Thyroid gland (tissue), 4 donors: ENCODE data around the gene COP1. TPM values are rescaled to one million over a fixed set of nuclear protein-coding genes. Genes with fewer than 3 reads are reported as not detected.
"Not testable (repeated sequence)": the region's sequence is repeated elsewhere in the genome, so short reads cannot be mapped to it uniquely, and the experiment has no call there.

Source experiments
- DNase-seq, 2 donors: peaks; one replicate each; pipeline ENCODE4 v3.0.0-alpha.2; 2019
- H3K27ac ChIP-seq, 3 donors: fragments of 200-600 bp; sonication (generic); 1 replicate in 2 of 3; 2 replicates in 1 of 3; pipeline ENCODE4 v1.5.1; 2016 to 2019; ENCODE audit warnings: mild to moderate bottlenecking in 1 of 3, moderate library complexity in 1 of 3
- H3K27me3 ChIP-seq: fragments of 200-600 bp; sonication (generic); one replicate; pipeline ENCODE4 v1.5.1; 2019
- H3K36me3 ChIP-seq, 2 donors: fragments of 200-600 bp; sonication (generic); one replicate each; pipeline ENCODE4 v1.5.1; 2016 to 2019
- H3K4me1 ChIP-seq, 2 donors: fragments of 200-600 bp; sonication (generic); one replicate each; pipeline ENCODE4 v1.5.1; 2017 to 2019
- H3K4me3 ChIP-seq, 3 donors: fragments of 200-600 bp; sonication (generic); replicated peaks in 1 of 3; 1 replicate in 2 of 3; 2 replicates in 1 of 3; pipeline ENCODE4 v1.5.1; 2016; ENCODE audit warnings: mild to moderate bottlenecking in 1 of 3
- H3K9me3 ChIP-seq: fragments of 200-600 bp; sonication (generic); one replicate; pipeline ENCODE4 v1.5.1; 2017
- CTCF ChIP-seq, 6 experiments: fragments of 200-600 bp in 3 of 6; fragments of 450-650 bp in 3 of 6; sonication (generic) in 3 of 6; IDR thresholded peaks; one replicate each; pipeline ENCODE4 v1.5.1; 2016 to 2019; ENCODE audit warnings: antibody characterized with exemption in 6 of 6, mild to moderate bottlenecking in 2 of 6, inconsistent platforms in 1 of 6, moderate library complexity in 1 of 6
- POLR2A ChIP-seq, 2 donors: fragments of 450-650 bp; IDR thresholded peaks; one replicate each; pipeline ENCODE4 v1.6.1; 2017; ENCODE audit warnings: antibody characterized with exemption in 2 of 2, mild to moderate bottlenecking in 2 of 2, moderate library complexity in 1 of 2
- WGBS, 2 donors: methylation state at CpG; one replicate each; pipeline ENCODE4 v1.1.5; 2017; 5-methylcytosine and 5-hydroxymethylcytosine counted together
- intact Hi-C: fragments of 100-400 bp; cut with DNase I; formaldehyde crosslinking; loops from one replicate; pipeline ENCODE4 v1.15.1; 2023
- total RNA-seq, 4 donors: library from RNA; depleted of rRNA; stranded (reverse); fragments of >200 nt; gene quantifications; one replicate each; pipeline ENCODE4 v1.2.3, GENCODE V29; 2016

The COP1 gene
- total RNA-seq, 4 donors from 2014 or later: 67.8 to 116 (median 78.5) TPM

DNA sequence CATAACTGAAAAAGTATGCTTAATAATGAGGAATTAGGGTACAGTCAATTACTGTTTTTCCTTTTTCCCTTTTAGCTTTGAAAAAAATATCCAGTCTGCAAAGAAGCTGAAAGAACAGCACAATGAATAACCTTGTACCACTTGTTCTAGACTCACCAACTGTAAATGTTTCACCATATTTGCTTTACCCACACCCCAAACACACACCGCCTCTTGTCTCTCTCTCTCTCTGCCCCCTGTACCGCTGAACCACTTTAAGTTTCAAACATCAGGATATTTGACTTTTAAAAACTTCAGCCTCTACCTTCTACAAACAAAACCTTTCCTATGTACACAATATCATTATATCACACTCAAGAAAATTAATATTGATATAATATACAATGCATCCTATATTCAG is 197.1 kb downstream of the COP1 start:
- intact Hi-C loops: no loop called here
- Histone ChIP-seq H3K4me1 (no peaks in the 10 kb centered on the region), H3K27me3 (no peaks in the 10 kb centered on the region), H3K9me3 (no peaks in the 10 kb centered on the region), H3K36me3 (peaks cover 0 to 10% of the 10 kb centered on the region in 2 donors), H3K4me3 (no peak overlapping the region), H3K27ac (no peak overlapping the region)
- TF ChIP-seq CTCF (IDR thresholded peaks at IDR 0.05): no peak
- TF ChIP-seq POLR2A (IDR thresholded peaks at IDR 0.05): no peak
- no peak for DNase-seq
- WGBS, 2 donors: 96 to 97% methylated on average over 2 of the region's 2 CpGs

DNA sequence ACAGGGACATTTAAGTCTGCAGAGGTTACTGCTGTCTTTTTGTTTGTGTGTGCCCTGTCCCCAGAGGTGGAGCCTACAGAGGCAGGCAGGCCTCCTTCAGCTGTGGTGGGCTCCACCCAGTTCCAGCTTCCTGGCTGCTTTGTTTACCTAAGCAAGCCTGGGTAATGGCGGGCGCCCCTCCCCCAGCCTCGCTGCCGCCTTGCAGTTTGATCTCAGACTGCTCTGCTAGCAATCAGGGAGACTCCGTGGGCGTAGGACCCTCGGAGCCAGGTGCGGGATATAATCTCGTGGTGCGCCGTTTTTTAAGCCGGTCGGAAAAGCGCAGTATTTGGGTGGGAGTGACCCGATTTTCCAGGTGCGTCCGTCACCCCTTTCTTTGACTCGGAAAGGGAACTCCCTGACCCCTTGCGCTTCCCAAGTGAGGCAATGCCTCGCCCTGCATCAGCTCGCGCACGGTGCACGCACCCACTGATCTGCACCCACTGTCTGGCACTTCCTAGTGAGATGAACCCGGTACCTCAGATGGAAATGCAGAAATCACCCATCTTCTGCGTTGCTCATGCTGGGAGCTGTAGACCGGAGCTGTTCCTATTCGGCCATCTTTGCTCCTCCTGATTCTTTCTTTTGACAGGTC is 199.2 kb downstream of the COP1 start:
- H3K9me3 ChIP-seq, H3K36me3 ChIP-seq, H3K27me3 ChIP-seq, DNase-seq, H3K4me1 ChIP-seq, H3K4me3 ChIP-seq, intact Hi-C loops, H3K27ac ChIP-seq: not testable (repeated sequence)
- 98% methylated on average over 28 of the region's 28 CpGs for WGBS, 2 donors

GRCh38 chr1:175994660-175995059 is 212.4 kb downstream of the COP1 start:
- H3K4me3 ChIP-seq, DNase-seq, H3K4me1 ChIP-seq, H3K9me3 ChIP-seq, H3K36me3 ChIP-seq, intact Hi-C loops, H3K27ac ChIP-seq, H3K27me3 ChIP-seq: not testable (repeated sequence)
- 94 to 100% methylated on average over 1 of the region's 1 CpG for WGBS, 2 donors

GRCh38 chr1:175992825-175993224 is 214.3 kb downstream of the COP1 start:
- H3K4me1 ChIP-seq, H3K27ac ChIP-seq, DNase-seq, H3K9me3 ChIP-seq, H3K27me3 ChIP-seq, intact Hi-C loops, H3K36me3 ChIP-seq, H3K4me3 ChIP-seq: not testable (repeated sequence)
- WGBS, 2 donors: 99% methylated on average over 7 of the region's 8 CpGs

GRCh38 chr1:175992202-175992601 is 214.9 kb downstream of the COP1 start:
- H3K27ac ChIP-seq, intact Hi-C loops, H3K36me3 ChIP-seq, H3K4me1 ChIP-seq, H3K4me3 ChIP-seq, H3K9me3 ChIP-seq, DNase-seq, H3K27me3 ChIP-seq: not testable (repeated sequence)
- 94 to 95% methylated on average over 14 of the region's 14 CpGs for WGBS, 2 donors

DNA sequence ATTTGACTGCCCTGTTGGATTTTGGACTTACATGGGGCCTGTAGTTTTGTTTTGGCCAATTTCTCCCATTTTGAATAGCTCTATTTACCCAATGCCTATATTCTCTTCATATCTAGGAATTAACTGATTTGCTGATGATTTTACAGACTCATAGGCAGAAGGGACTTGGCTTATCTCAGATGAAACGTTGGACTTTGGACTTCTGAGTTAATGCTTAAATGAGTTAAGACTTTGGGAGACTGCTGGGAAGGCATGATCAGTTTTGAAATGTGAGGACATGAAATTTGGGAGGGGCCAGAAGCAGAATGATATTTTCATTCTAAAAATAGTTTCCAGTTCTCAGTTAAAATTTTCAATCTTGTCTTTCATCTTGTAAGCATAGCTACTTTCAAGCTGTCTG is 222.3 kb downstream of the COP1 start:
- Histone ChIP-seq H3K27me3 (no peaks in the 10 kb centered on the region), H3K4me3 (no peak overlapping the region), H3K27ac (no peak overlapping the region), H3K9me3 (no peaks in the 10 kb centered on the region), H3K4me1 (no peaks in the 10 kb centered on the region), H3K36me3 (peaks cover 18 to 20% of the 10 kb centered on the region in 2 donors)
- DNase-seq: no peak
- TF ChIP-seq CTCF (IDR thresholded peaks at IDR 0.05): no peak
- no peak for TF ChIP-seq POLR2A (IDR thresholded peaks at IDR 0.05)
- intact Hi-C loops: no loop called here
- WGBS, 2 donors: 85 to 89% methylated on average over 1 of the region's 1 CpG

- no peaks in the 10 kb centered on the region for H3K9me3 ChIP-seq
- no peaks in the 10 kb centered on the region for H3K4me1 ChIP-seq
- TF ChIP-seq POLR2A (IDR thresholded peaks at IDR 0.05): no peak
- TF ChIP-seq CTCF (IDR thresholded peaks at IDR 0.05): no peak
- DNase-seq: no peak
- H3K27me3 ChIP-seq: no peaks in the 10 kb centered on the region
- H3K4me3 ChIP-seq: no peak overlapping the region
- WGBS, 2 donors: 95 to 97% methylated on average over 10 to 11 of the region's 12 CpGs
- peaks cover 18 to 20% of the 10 kb centered on the region in 2 donors for H3K36me3 ChIP-seq
- H3K27ac ChIP-seq: no peak overlapping the region
- intact Hi-C loops: no loop called here
Observed at GRCh38 chr1:175984057-175984812, 222.9 kb downstream of the COP1 start.

- H3K27me3 ChIP-seq, H3K4me1 ChIP-seq, H3K27ac ChIP-seq, H3K4me3 ChIP-seq, intact Hi-C loops, H3K9me3 ChIP-seq, DNase-seq: not testable (repeated sequence)
- WGBS, 2 donors: 99 to 100% methylated on average over 2 of the region's 2 CpGs
- peaks cover 18% of the 10 kb centered on the region in 2 donors for H3K36me3 ChIP-seq
Observed at GRCh38 chr1:175983363-175983762, 223.7 kb downstream of the COP1 start.
